HT1080 (cell line): ENCODE measurements around the gene KIRREL1. TPM values are rescaled to one million over a fixed set of nuclear protein-coding genes. Genes with fewer than 3 reads are reported as not detected.

Experiments used
- DNase-seq: peaks from one replicate; pipeline ENCODE4 v3.0.0-alpha.2; 2015; ENCODE audit warnings: low read depth
- total RNA-seq: library from RNA; depleted of rRNA; stranded (reverse); fragments of >200 nt; shearing (Covaris generic); gene quantifications from 2 replicates; pipeline ENCODE4 v1.2.3, GENCODE V29; 2014

Gene KIRREL1
- total RNA-seq, 1 experiment from 2014 or later = 68.8 TPM

DNA sequence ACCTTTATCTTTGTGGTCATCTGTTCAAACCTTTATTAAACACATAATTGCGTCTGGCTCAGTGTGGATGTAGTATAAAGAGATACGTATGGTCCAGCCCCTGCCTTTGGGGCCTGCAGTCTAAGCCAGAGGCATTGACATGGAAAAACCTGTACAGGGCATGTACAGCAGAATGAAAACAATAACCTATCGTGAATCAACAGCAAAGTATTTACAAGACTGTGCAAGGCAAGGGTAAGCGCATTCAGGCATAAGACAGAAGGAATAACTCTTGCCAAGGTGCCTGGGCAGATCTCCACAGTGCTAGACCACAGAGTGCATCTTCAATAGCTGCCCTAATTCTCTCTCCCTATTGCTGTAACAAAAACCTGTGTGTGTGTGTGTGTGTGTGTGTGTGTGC, 35.5 kb downstream of the KIRREL1 start:
- no peak for DNase-seq

DNA sequence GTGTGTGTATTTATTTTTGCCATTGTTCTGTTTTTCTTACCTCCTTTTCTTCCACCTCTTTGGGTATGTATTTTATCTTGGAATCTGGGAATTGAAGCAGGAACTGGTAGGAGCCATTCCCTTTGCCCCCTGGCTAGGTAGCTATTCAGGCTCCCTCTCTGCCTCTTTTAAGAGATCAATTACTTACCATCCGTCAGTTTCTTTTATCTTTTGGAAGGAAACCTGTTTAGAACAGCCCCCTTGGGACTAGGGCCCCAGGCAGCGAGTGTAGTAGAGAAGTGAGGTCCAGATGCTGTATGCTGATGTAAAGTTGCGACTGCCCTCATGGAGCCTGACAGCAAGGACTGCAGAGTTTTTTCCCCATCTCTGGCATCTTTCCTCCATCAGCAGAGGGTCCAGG, 41.6 kb downstream of the KIRREL1 start:
- DNase-seq = no peak

DNA sequence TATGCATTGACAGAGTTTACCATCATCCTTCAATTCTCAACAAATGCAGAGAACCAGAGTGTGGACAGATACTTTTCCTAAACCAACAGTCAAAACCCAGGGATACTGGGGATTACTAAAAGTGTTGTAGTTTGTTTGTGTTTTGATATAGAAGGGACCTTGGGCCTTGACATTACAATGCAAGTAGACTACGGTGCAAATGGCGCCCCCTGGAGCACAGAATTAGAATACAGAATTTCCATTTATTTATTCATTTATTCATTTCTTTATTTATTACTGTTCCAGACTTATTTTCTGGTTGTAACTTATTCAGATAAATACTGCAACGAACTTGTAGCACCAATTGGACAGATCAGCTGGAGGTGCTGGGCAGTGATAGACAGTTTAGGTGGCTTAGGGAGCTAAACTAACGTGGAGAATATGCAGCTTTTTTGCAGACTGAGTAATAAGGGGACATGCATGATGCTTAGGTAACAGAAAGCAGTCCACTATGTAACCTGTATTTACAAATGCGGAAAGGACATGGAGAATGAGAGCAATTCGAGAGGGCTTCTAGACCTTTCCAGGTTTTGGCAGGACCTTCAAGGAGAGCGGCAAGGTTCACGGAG, 42.6 kb downstream of the KIRREL1 start:
- DNase-seq = no peak

DNA sequence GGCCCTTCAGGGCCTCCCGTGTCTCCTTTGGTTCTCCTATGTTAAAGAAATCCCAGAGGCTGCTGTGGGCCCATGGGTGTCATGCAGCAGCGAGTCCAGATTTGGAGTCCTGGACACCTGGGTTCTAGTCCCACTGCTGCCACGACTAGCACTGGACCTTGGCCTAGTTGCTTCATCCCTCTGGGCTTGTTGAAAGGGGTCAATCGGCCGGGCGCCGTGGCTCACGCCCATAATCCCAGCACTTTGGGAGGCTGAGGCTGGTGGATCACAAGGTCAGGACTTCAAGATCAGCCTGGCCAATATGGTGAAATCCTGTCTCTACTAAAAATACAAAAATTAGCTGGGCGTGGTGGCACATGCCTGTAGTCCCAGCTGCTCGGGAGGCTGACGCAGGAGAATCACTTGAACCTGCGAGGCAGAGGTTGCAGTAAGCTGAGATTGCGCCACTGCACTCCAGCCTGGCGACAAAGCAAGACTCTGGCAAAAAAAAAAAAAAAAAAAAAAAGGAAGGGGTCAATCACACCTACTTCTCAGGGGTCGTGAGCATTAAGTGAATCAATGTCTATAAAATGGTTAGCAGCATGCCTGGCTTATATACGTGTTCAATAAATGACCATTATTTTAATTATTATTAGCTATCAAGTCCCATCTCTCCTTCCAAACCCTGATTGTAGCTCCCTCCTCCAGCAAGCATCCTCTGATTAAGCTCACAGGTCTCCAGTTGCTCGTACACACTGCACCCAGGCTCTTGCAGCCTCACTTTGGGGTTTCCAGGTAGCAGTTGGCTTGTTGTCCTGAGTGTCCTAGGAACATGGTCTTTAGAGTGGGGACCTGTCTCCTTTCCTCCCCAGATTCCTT, 43.8 kb downstream of the KIRREL1 start:
- DNase-seq = no peak

DNA sequence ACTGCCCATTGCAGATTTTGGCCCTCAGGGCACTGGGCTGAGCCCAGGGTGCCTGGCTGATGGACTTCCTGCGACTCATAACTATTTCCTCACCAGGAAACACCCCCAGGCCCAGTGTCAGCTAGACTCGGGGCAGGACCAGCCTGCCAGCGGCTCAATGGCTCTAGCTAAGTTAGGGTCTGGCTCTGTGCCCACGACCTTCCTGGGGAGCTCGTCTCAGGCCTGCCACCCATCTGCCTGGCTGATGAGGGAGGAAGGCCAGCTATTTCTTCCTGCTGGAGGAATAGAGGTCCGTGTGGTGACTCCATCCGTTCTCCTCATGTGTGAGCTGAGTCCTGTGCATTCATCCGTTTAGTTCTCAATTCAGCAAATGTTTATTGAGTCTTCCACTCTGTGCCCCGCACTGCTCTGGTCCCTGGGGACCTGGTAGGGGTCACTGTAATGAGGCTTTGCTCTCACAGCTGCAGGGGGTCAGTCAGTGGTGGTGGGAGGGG, 44.5 kb downstream of the KIRREL1 start:
- DNase-seq = peak; percentile 83

DNA sequence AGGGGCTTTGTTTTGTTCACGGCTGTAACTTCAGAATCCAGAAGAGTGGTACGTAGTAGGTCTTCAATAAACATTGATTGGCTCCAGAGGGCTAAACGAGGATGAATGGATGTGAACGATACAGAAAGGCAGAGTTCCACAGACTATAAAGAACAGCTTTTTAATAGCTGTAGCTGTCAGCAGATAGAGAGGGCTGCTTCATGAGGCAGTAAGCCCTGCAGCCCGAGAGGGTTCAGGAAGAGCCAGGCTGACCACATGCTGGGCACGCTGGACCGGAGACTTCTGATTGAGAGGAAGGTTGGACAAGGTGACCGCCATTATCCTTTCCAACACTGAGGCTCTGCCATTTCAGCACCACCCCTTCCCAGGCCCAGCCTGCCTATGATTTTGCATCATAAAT, 45.3 kb downstream of the KIRREL1 start:
- DNase-seq = no peak

DNA sequence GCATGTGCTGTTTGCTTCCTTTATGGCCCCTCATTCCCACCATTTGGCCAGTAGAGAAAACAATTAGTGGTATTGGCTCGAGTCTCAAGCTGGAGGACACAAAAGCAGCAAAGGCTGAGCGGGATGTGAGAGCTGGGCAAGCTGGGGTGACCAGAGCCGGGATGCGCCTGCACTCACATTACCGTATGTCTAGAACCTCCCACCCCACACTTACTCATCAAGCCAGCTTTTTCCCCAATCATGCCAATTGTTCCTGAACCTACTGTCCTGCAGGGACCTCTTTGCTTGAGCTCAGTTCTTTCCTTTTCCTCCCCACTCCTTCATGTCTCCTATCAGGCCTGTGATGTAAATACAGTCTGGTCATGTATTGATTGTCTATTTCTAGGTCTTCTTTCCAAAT, 45.9 kb downstream of the KIRREL1 start:
- peak; percentile 41 for DNase-seq

DNA sequence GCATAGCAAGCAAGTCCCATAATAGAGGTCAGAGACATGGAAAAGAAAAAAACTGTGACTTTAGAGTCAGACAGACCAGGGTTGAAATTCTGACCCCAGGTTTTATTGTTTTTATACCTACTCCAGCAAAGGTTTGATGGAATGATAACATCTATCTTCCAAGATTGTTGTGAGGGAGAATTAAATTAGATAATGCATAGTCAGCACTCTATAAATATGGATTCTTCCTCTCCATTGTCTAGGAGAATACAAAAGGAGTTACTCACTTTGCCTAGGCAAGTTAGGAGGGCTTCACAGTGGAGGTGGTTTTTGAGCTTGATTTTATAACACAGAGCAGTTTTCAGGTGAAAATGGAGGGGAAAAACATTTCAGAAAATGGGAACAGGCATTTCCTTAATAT, 46.9 kb downstream of the KIRREL1 start:
- no peak for DNase-seq

DNA sequence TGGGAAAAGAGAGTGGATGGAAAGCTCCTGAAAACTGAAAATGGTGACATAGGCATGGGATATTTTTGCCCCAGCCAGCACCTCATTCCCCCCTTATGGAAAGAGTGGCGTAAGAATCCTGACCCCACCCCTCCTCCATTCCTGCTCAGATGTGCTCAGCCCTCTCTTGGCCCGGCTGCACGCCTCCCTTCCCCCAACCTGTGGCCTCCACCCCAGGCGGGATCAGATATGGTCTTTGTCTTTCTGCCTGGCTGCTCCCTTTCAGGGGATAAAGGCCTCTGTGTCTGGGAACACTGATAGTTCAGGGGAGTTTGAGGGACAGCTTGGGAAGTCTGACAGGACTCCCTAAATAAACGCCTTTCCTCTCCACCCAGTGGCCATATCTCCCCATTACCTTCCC, 49.8 kb downstream of the KIRREL1 start:
- no peak for DNase-seq

DNA sequence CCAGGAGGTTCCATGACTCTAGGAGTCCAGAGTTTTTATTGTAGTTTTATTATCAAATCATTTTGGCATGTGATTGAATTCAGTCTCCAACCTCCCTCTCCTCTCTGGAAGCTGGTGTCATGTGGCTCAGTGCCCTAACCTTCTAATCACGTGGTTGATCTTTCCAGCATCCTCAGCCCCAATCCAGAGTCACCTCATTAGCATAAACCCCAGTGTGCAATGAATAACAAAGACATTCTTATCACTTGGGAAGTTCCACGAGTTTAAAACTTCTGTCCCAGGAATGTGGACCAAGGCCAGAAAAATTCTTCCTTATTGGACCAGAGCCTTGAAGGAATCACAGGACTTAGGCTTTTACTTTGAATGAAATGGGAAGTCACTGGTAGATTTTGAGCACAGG, 52.2 kb downstream of the KIRREL1 start:
- DNase-seq = peak; percentile 29

DNA sequence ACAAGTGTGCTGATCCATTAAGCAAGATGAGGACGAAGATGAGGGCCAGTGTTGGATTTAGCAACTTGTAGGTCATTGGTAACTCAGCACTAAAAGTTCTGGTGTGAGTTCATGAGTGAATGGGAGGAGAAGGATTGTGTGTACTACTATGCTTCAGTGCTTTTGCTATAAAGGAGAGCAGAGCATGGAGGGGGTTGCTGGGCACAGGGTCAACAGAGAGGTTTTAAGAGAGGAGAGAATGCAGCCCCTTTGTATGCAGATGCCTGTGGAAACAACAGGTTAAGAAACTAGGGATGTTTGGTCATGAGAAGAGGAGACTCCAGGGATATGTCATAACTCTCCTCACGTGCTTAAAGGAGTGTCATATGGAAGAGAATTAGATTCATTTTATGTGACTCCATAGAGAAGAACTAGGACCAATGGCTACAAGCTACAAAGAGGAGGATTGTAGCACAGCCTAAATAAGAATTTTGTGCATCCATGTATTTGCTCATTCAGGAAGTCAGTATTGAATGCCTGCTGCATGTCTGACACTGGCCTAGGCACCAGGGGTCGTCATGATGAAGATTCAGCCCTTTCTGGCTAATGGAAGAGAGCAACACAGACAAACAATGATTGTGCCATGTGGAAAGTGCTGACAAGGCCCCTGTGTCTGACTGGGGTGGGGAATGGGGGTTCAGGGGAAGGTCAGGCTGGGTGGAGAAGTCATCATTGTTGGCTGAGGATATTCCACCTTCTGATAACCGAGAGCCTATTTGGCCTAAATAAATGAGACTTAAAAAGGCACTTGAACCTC, 53.5 kb downstream of the KIRREL1 start:
- no peak for DNase-seq

DNA sequence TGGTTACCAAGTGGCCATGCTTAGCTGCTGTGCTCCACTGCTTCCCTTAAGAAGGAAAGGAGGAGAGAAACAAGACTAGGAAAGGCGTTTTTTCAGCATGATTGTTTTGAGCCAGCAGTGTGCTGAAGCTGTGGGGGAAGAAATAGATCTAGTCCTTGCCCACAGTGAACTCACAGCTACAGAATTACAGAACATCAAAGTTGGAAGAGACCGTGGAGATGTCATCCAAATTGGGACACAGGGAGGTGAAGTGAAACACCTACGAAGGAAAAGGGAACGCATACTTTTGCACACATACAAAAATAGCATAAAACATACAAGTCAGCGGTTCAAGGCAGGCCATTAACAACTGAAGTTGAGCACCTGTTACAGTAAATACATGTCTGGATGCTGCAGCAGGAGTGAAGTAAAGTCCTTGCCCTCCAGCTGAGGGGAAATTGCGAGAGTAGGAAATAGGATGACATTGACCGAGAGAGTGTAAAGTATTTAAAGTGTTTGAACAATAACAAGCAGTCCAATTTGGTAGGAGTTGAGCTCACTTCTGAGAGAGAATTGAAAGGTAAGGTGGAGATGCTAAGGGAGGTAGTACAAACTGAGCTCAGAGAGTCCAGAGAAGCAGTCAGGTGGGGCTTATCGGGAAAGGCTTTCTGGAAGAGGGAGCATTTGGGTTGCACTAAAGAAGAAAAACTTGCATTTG, 55.1 kb downstream of the KIRREL1 start:
- DNase-seq = no peak

DNA sequence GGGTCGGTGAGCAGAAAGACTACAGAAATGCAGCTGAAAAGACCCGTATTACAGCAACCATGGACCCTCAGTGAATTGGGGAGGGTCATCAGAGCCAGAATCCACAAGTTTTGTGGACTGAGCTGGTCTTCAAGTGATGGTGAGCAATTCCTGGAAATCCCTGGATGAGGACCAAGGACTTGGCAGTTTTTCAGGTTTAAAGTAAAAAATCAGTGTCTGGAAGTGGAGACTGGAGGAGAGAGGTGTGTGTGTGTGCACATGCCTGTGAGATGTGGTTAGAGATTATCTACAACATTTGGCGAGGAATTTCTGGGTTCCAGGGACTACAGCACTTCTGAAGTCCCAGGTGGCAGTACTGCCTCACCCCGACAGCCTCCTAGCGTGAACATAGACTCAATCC, 56.4 kb downstream of the KIRREL1 start:
- DNase-seq = no peak

DNA sequence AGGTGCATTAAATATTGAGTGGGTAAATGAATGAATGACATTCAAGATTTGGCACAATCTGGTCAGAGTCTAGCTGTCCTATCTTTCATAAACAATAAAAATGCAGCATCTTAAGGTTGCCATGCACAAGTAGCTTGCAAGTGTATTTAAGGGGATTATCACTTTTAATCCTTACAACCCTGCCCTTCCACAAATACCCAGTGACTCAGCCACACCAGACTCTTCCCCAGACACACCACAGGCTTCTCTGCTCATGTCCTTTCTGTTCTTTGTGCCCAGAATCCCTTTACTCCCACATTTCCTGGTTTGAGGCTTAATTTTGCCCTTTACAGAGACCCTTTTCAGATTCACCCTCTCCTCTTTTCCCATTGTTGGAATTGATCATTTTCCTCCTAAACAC, 59.8 kb downstream of the KIRREL1 start:
- peak; percentile 57 for DNase-seq

DNA sequence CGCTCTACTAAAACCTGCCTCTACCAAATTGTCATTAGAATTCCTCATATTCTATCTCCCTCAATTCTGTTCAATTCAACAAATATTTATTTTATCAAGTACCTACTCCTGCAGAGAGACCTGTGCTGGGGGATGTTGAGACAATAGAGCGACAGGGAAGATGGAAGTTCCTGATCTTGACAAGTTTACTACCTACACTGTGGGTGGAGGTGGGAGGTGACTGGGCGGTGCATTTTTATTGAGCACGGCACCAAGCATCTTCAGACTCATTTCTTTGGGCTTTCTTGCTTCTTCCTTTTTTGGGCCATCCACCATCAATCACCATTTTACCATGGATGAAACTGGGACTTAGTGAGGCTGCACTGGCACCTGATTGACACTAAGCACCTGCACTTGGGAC, 61.3 kb downstream of the KIRREL1 start:
- no peak for DNase-seq

DNA sequence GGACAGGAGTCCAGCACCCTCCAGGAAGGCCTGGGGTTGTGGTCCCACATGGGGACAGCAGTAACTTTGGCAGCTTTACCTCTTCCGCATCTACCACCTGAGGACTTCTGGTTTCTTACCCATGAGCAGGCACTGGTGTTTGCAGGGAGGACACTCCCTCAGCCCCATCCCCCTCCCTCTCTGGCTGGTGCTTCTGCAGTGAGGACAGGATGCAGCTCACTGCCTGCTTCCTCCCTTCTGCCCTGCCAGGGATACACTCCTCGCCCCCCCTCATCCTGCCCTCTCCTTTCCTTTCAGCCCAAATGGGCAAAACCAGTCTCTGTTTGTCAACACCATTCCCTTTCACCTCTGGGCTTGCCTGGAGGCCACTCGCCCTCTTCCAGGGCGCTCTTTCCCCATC, 62.4 kb downstream of the KIRREL1 start:
- peak; percentile 33 for DNase-seq

DNA sequence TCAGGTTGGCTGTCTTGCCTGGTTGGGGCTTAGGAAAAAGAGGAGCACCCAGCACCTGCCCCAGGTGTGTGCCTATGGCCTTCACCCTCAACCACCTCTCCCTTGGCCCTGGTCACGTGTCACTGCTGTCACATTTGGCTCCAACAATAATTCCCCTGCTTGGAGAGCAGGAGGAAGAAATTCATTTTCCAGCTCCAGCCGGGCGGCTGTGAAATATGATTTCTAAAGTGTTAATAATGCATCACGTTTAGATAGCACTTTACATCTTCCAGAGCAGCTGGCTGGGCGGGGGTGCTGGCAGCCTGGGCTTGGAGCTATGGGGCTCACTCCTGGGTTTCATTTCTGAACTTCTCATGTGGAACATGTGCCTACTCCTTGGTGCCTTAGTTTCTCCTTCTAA, 63.1 kb downstream of the KIRREL1 start:
- DNase-seq = no peak

DNA sequence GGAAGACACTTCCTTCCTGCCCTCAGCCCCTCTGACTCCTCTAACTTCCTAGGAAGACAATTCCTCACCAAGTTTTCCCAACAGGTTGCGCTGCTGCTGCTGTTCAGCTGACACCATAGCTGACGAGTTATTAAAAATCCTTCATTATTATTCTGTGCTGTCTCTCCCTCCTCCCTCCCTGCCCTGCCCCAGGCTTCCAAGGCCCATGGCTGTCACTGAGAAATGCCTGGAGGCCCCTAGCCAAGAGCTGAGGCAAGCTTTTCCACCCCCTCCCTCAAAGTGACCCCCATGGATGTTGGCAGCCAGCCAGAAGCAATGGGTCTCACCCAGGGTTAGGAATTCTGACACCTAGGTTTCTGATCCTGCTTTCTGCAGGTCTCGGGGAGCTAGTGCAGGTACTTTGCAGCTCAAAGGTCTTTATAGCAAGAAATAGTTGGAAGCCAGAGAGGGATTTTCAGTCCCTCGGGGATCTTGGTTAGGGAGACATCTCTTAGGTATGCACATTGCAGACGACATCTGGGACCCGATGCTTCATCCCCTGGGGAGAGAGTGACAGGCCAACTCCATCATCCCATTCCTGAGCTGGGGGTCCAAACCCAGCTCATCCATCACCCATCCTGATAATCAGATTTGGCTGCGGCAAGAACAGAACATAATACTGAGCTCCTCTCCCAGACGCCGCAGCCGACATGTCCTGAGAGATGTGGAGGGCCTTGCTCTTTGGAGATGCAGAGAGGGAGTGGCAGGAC, 65.0 kb downstream of the KIRREL1 start:
- DNase-seq = no peak

DNA sequence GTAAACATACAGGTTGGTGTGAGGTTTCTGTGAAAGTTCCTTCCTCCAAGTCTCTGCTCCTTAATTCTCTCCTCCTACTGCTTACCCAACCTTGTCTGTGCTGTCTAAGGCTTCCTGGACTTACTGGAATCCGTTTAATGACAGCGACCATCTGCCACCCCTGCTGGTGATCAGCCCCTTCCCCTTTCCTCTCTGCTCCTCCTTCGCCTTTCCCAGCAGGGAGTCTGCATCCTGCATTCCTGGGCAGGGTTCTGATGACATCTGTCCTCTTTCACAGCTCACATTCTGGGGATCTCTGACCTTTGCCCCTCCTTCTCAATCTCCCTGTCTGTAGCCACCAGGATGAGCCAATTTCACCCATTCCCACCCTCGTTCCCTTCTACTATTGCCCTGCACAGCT, 66.5 kb downstream of the KIRREL1 start:
- no peak for DNase-seq

DNA sequence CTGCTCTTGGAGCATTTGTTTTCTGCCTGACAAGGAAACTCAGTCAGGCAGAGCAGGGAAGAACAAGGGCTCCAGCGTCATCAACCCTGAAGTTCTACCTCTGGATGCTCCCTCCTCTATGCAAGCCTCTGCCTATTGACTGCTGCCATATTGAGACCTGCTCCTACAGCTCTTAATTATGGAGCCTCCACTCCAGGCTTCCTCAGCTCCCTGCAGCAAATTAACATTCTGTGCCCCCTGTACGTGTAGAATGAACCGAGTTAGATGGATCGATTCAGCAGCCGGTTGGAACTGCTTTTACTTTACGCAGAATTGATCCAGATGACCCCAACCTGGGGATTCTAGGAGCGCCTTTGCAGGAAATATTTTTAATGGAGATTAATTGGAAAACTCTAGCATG, 68.7 kb downstream of the KIRREL1 start:
- no peak for DNase-seq

DNA sequence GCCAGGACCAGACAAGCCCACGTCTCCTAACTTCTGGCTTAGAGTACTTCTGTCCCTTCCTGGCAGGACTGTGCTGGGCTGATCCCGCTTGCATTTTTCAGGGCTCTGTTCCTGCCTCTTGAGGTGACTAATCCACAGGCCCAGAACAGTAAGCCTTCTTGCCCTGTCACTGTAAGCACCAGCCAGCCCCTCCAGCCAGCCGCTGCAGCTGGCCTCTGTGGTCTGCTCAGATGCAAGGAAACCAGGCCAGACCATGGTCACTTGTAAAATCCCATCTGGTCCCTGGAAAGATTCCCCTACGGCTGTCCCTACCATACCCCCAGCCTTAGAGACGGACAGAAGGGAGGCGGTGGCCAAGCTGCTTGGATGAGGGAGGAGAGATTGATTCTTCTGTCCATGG, 74.2 kb downstream of the KIRREL1 start:
- peak; percentile 56 for DNase-seq
